ENCODE results near the gene SHISAL2A. TPM values are rescaled to one million over a fixed set of nuclear protein-coding genes. Genes with fewer than 3 reads are reported as not detected.
A peak's percentile ranks its signal among the peaks of the same experiment; 100 is the strongest.

SHISAL2A gene
- total and polyA plus RNA-seq, 8 donors, result 0.48 to 1.6 (median 0.69) TPM; not detected in 1

DNA sequence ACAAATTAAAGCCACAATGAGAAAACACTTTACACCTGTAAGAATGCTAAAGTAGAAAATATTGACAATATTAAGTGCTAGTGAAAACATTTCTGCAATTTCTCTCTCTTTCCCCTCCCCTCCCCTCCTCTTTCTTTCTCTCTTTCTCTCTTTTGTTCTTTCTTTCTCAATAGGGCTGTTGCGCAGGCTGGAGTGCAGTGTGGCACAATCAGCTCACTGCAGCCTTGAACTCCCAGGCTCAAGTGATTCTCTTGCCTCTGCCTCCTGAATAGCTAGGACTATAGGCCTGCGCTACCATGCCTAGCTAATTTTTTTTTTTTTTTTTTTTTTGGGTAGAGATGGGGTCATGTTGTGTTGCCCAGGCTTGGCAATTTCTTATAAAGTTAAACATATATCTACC lies 5.9 kb upstream of the SHISAL2A start:
- Histone ChIP-seq H3K4me3 (no peak overlapping the region), H3K9me3 (peaks cover 0 to 15% of the 10 kb centered on the region in 2 donors), H3K4me1 (peaks cover 0 to 7% of the 10 kb centered on the region in 2 donors), H3K27ac (peak overlapping the region in 1 of 2 donors; percentile 16), H3K27me3 (peaks cover 0 to 11% of the 10 kb centered on the region in 2 donors), H3K36me3 (no peaks in the 10 kb centered on the region)
- DNase-seq, result no peak
- TF ChIP-seq, protein P1, sequence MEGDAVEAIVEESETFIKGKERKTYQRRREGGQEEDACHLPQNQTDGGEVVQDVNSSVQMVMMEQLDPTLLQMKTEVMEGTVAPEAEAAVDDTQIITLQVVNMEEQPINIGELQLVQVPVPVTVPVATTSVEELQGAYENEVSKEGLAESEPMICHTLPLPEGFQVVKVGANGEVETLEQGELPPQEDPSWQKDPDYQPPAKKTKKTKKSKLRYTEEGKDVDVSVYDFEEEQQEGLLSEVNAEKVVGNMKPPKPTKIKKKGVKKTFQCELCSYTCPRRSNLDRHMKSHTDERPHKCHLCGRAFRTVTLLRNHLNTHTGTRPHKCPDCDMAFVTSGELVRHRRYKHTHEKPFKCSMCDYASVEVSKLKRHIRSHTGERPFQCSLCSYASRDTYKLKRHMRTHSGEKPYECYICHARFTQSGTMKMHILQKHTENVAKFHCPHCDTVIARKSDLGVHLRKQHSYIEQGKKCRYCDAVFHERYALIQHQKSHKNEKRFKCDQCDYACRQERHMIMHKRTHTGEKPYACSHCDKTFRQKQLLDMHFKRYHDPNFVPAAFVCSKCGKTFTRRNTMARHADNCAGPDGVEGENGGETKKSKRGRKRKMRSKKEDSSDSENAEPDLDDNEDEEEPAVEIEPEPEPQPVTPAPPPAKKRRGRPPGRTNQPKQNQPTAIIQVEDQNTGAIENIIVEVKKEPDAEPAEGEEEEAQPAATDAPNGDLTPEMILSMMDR (IDR thresholded peaks at IDR 0.05), result no peak
- intact Hi-C loops (cut with DNase I), result no loop called here
- ATAC-seq, result no peak

DNA sequence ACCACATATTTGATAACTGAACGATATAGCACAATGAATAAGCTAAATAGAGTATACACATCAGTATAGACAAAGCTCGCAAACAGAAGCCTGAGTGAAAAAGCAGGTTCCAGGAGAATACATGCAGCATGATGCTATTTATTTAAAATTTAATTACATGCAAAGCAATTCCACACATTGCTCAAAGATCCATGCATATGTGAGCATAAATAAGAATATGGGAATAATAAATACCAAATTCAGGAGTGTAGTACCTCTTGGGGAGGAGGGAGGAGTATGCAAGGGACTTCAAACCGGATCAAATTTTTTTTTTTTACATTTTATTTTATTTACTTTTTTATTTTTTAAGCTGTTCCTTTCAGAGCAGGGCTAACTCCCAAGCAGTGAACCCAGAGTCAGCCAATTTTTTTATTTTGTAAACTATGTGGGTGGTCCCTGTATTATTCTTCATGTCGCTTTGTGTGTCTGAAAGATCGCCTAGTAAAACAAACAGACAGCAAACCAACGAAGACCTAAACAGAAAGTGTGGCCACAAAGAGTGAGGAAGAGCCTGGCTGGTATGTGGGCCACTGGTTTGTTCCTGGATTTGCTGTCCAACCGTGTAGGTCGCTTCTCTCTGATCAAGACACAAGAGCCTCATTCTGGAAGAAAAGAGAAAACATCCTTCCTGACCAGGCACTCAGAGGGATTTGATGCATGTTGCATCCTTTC lies 4.2 kb upstream of the SHISAL2A start:
- DNase-seq (peak in 1 of 4 donors; percentile 44), ATAC-seq (no peak)
- Histone ChIP-seq H3K36me3 (no peaks in the 10 kb centered on the region), H3K4me3 (no peak overlapping the region), H3K9me3 (peaks cover 0 to 7% of the 10 kb centered on the region in 2 donors), H3K27me3 (peaks cover 10 to 28% of the 10 kb centered on the region in 2 donors), H3K4me1 (peaks cover 0 to 24% of the 10 kb centered on the region in 2 donors), H3K27ac (no peak overlapping the region)
- intact Hi-C loops (cut with DNase I), result no loop called here
- TF ChIP-seq, protein P1 (IDR thresholded peaks at IDR 0.05), result no peak

GRCh38 chr1:52629325-52629643 lies 3.7 kb upstream of the SHISAL2A start:
- TF ChIP-seq, protein P1 (IDR thresholded peaks at IDR 0.05), result no peak
- intact Hi-C loops (cut with DNase I), result no loop called here
- Histone ChIP-seq H3K4me1 (peaks cover 0 to 29% of the 10 kb centered on the region in 2 donors), H3K36me3 (no peaks in the 10 kb centered on the region), H3K27ac (no peak overlapping the region), H3K9me3 (peaks cover 0 to 1% of the 10 kb centered on the region in 2 donors), H3K27me3 (peaks cover 10 to 33% of the 10 kb centered on the region in 2 donors), H3K4me3 (no peak overlapping the region)
- DNase-seq, result peak in 1 of 4 donors; percentile 51
- ATAC-seq, result no peak

GRCh38 chr1:52629667-52630066 lies 3.3 kb upstream of the SHISAL2A start:
- Histone ChIP-seq H3K4me1 (peaks cover 0 to 33% of the 10 kb centered on the region in 2 donors), H3K36me3 (no peaks in the 10 kb centered on the region), H3K9me3 (no peaks in the 10 kb centered on the region), H3K27me3 (peaks cover 10 to 37% of the 10 kb centered on the region in 2 donors), H3K27ac (no peak overlapping the region), H3K4me3 (no peak overlapping the region)
- DNase-seq (no peak), ATAC-seq (no peak)
- intact Hi-C loops (cut with DNase I), result no loop called here
- TF ChIP-seq, protein P1 (IDR thresholded peaks at IDR 0.05), result no peak

DNA sequence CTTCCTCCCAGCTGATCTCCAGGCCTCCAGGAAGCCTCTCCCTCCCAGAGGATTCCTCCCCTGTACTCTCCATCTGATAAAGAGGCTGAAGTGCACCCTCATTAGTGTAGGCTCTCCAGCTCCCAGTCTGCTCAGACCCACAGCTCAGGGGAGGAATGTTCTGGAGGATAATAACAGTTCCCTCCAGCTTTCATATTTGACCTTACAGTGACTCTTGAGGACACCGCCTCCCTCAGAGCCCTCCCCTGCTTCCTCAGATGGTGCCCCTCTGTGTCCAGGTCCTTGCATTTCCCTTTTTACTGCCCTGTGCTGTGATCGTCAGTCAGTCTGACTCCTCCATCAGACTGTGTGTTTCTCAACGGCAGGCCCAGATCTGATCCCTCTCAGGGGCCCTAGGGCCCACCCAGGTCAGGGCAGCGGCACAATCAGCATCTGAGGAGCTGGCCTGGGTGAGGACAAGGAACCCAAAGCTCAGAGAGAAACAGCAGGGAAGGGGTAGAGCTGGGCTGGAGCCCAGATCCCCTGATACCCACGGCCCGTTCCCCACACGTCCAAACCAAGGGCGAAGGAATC lies 1.1 kb upstream of the SHISAL2A start:
- DNase-seq (no peak), ATAC-seq (no peak)
- H3K4me3 ChIP-seq, result no peak overlapping the region
- peaks cover 10 to 37% of the 10 kb centered on the region in 2 donors for H3K27me3 ChIP-seq
- TF ChIP-seq, protein P1 (IDR thresholded peaks at IDR 0.05), result no peak
- H3K9me3 ChIP-seq, result no peaks in the 10 kb centered on the region
- H3K4me1 ChIP-seq, result peaks cover 0 to 39% of the 10 kb centered on the region in 2 donors
- peak overlapping the region in 1 of 2 donors; percentile 28 for H3K27ac ChIP-seq
- intact Hi-C loops (cut with DNase I), result no loop called here
- H3K36me3 ChIP-seq, result no peaks in the 10 kb centered on the region
